Transverse colon (tissue), 4 donors: Measurements from ENCODE around the gene TRAF2.

Experiments
- CTCF ChIP-seq, 5 experiments: fragments of 200-600 bp in 3 of 5; fragments of 450-650 bp in 2 of 5; sonication (generic) in 3 of 5; IDR thresholded peaks; 1 replicate in 2 of 5; 2 replicates in 3 of 5; pipeline ENCODE4 v1.5.1; 2016 to 2017; ENCODE audit warnings: antibody characterized with exemption in 5 of 5, inconsistent platforms in 3 of 5, mild to moderate bottlenecking in 2 of 5, moderate library complexity in 1 of 5
- EP300 ChIP-seq: sonication (generic); formaldehyde crosslinking; IDR thresholded peaks from one replicate; pipeline ENCODE4 v1.6.1; 2017; ENCODE audit warnings: antibody characterized with exemption, low read depth
- POLR2A ChIP-seq: fragments of 450-650 bp; IDR thresholded peaks from one replicate; pipeline ENCODE4 v1.6.1; 2016; ENCODE audit warnings: antibody characterized with exemption, mild to moderate bottlenecking, moderate library complexity
- POLR2AphosphoS5 ChIP-seq, 3 donors: sonication (generic); formaldehyde crosslinking; IDR thresholded peaks; one replicate each; pipeline ENCODE4 v1.6.1; 2016; ENCODE audit warnings: antibody characterized with exemption in 3 of 3

GRCh38 chr9:136886610-136887597 is 588 bp downstream of the TRAF2 start:
- TF ChIP-seq POLR2A (no peak), CTCF (IDR thresholded peaks at IDR 0.05) (no peak), EP300 (no peak), POLR2AphosphoS5 (IDR thresholded peaks at IDR 0.05) (no peak)
